Subcutaneous adipose tissue (tissue), 4 donors: Measurements from ENCODE around the gene ITGBL1. TPM values are rescaled to one million over a fixed set of nuclear protein-coding genes. Genes with fewer than 3 reads are reported as not detected.

Experiments
- total RNA-seq, 4 donors: library from RNA; depleted of rRNA; stranded (reverse); fragments of >200 nt; gene quantifications; one replicate each; pipeline ENCODE4 v1.1.0, GENCODE V29; 2016
- TF ChIP-seq, protein P1 (sequence below): fragments of 450-650 bp; IDR thresholded peaks from one replicate; pipeline ENCODE4 v1.5.1; 2016; ENCODE audit warnings: low read depth, mild to moderate bottlenecking, control low read depth, antibody characterized with exemption, moderate library complexity

ITGBL1 gene
- total RNA-seq, 4 donors from 2014 or later = 8.3 to 34.6 (median 17.3) TPM

DNA sequence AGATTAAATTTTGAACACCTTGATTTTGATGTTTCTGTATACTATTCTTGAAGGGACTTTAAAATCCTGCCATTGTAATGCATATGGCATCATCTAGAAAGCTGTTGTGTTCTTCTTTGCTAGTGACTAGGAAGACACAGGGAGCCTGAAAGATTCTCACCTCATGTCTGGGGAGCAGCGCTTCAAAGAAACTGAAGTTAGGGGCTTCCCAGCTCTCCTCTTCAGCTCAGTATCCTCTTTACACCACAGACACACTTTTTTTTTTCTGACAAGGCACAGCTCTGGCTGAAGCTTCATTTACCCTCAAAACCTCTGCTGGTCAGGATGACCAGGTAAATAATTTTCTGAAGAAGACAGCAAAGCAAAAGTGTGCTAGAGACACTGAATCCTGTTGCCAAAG lies 255.6 kb downstream of the ITGBL1 start:
- TF ChIP-seq, protein P1, sequence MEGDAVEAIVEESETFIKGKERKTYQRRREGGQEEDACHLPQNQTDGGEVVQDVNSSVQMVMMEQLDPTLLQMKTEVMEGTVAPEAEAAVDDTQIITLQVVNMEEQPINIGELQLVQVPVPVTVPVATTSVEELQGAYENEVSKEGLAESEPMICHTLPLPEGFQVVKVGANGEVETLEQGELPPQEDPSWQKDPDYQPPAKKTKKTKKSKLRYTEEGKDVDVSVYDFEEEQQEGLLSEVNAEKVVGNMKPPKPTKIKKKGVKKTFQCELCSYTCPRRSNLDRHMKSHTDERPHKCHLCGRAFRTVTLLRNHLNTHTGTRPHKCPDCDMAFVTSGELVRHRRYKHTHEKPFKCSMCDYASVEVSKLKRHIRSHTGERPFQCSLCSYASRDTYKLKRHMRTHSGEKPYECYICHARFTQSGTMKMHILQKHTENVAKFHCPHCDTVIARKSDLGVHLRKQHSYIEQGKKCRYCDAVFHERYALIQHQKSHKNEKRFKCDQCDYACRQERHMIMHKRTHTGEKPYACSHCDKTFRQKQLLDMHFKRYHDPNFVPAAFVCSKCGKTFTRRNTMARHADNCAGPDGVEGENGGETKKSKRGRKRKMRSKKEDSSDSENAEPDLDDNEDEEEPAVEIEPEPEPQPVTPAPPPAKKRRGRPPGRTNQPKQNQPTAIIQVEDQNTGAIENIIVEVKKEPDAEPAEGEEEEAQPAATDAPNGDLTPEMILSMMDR = no peak

DNA sequence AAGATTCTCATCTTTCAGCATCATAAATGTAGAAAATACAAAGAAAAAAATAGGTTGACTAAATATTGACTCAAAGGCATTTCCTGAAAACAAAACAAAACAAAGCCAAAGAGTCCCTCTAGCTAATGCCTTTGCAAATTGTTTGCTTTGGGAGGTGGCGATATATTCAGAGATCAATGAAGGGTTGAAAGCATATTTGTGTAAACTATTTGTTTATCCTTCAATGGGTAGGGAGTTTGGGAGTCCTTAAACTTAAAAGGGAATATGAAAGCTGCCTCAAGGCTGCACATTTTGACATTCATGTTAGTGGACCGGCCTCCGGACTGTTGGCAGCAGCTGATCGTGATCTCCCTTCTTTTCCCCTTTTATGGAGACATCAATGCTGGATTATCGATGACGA lies 257.5 kb downstream of the ITGBL1 start:
- TF ChIP-seq, protein P1 = no peak

DNA sequence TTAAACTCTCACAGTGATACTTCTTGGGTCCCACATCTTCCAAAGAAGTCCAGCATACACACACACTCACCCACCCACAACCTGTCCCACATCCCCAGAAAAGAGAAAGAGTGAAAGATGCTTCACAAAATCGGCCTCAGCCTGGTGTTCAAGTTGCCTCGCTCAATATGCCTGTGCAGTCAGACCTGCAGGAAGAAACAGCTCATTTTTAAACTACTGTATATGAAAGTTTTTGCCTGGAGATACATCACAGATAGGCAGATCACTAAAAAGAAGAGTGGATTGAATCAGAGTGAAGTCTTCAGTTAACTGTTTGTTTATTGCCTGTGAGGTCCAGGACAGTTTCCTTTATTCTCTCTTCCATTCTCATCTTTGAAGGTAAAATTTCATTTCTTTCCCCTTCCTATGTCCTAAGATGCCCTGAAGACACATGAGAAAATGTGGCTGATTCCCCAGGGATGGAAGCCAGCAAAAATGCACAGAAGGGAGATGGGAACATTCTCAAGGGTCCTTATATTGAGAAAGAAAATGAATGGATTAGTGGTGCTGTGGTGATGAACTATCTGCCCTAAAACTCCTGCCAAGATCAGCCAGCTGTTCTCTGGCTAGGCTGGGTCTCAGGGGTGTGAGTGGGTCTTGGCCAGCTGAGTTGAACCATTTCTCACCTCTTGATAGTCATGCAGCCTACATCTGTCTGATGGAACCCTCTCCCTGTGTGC lies 259.0 kb downstream of the ITGBL1 start:
- TF ChIP-seq, protein P1 = no peak

DNA sequence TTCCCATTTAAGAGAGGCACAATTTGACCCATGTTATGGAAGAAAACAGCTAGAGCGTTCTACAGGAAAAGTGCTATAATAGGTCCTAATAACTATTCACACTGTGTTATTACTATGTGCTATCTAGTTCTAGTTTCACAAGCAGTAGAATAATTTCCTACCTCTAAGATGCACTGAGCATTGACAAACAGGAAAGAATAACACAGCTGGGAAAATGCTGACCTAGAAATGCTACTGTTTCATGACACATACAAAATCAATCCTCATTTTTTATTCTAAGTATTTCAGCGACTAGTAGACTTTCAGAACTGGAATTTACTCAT lies 259.5 kb downstream of the ITGBL1 start:
- TF ChIP-seq, protein P1 = no peak

DNA sequence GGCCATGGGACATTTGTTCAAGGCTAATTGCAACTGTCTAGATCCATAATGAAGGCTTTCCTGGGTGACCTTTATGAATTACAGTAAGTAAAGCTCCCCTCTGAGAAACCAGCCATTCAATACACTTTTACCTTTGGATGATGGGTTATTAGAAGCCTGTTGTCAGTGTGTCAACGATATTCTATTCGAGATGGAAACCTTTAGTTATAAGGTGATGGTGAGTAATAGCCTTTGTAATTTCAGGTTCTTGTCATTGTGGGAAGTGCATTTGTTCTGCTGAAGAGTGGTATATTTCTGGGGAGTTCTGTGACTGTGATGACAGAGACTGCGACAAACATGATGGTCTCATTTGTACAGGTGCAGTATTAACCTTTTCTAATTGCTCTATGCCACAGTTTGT lies 261.7 kb downstream of the ITGBL1 start:
- TF ChIP-seq, protein P1 = no peak

DNA sequence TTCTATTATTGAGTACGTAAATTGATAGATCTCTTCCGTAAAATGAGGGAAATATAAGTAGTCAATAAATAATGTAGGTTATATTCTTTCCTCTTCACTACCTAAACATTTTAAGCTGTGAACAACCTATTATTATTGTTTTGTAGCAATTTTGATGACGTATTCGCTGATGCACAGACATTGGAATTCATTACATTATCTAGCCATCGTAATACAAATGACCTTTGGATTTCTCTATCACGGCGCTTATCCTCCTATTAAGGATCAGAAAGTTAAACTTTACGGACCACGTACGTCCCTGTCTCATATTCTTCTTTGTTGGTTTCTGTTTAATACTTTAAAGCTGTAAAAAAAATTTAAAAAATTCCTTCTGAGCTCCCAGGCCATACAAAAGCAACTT lies 264.9 kb downstream of the ITGBL1 start:
- TF ChIP-seq, protein P1 = no peak

DNA sequence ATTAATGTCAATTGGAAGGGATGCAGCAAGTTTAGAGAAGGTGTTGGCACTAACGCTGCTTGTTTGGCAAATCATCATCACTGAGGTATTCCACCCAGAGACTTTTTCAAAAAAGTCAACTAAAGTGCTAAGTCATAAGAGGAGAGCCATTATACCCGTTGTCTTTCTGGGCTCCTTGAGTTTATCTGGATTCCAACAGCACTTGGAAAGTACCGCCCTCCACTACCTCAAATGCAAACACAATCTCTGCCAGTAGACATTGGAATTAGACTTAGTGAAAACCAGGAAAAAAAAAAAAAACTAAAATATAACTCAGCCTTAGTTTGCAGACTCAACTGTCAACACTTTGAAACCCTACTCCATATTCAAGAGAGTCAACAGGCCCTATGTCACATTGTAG lies 266.0 kb downstream of the ITGBL1 start:
- TF ChIP-seq, protein P1 = no peak
